Kidney epithelial cell (primary cell): ENCODE results near the gene CES2. TPM values are rescaled to one million over a fixed set of nuclear protein-coding genes. Genes with fewer than 3 reads are reported as not detected.
"Not testable (repeated sequence)": the region's sequence is repeated elsewhere in the genome, so short reads cannot be mapped to it uniquely, and the experiment has no call there.

ENCODE experiments used
- DNase-seq: peaks from one replicate; pipeline ENCODE4 v3.0.0-alpha.2; 2010; ENCODE audit warnings: low read depth
- H3K27me3 ChIP-seq: 2 replicates; pipeline ENCODE4 v1.6.0; 2011; ENCODE audit warnings: low read length; ENCODE audit not compliant: control insufficient read depth, insufficient read depth
- H3K36me3 ChIP-seq: 2 replicates; pipeline ENCODE4 v1.5.1; 2011; ENCODE audit warnings: low read length; ENCODE audit not compliant: control insufficient read depth, insufficient read depth
- H3K4me3 ChIP-seq: 2 replicates; pipeline ENCODE4 v1.5.1; 2011; ENCODE audit warnings: low read depth, mild to moderate bottlenecking, control low read depth, low read length
- total RNA-seq: library from RNA; depleted of rRNA; stranded (reverse); fragments of >200 nt; gene quantifications from 2 replicates; pipeline ENCODE4 v1.2.3, GENCODE V29; 2015
- TF ChIP-seq, protein P1 (sequence below): IDR thresholded peaks from 2 replicates; pipeline ENCODE4 v1.5.1; 2011; ENCODE audit warnings: mild to moderate bottlenecking, moderate library complexity, low read length, control low read depth, inconsistent platforms; ENCODE audit not compliant: insufficient read depth, poor library complexity, severe bottlenecking

The CES2 gene
- total RNA-seq, 1 donor from 2014 or later, result 48.0 TPM

DNA sequence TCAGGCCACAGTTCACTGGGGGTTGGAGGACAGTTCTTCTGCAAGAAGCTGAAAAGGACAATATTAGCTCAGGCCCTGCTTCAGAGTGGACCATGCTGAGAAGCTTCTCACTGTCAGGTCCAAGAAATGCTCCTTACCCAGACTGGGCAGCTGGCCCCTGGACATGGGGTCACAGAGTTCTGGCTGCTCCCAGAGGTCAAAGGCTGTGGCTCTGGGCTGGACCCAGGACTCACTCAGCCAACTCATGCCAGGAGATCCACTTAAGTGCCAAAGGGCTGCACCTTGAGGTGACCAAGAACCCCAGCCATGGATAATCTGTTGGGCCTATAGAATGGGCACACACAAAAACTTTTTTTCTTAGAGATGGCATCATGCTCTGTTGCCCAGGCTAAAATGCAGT is 4.0 kb downstream of the CES2 start:
- TF ChIP-seq, protein P1, sequence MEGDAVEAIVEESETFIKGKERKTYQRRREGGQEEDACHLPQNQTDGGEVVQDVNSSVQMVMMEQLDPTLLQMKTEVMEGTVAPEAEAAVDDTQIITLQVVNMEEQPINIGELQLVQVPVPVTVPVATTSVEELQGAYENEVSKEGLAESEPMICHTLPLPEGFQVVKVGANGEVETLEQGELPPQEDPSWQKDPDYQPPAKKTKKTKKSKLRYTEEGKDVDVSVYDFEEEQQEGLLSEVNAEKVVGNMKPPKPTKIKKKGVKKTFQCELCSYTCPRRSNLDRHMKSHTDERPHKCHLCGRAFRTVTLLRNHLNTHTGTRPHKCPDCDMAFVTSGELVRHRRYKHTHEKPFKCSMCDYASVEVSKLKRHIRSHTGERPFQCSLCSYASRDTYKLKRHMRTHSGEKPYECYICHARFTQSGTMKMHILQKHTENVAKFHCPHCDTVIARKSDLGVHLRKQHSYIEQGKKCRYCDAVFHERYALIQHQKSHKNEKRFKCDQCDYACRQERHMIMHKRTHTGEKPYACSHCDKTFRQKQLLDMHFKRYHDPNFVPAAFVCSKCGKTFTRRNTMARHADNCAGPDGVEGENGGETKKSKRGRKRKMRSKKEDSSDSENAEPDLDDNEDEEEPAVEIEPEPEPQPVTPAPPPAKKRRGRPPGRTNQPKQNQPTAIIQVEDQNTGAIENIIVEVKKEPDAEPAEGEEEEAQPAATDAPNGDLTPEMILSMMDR, result no peak
- H3K36me3 ChIP-seq, result peaks cover 1% of the 10 kb centered on the region
- DNase-seq, result no peak
- H3K4me3 ChIP-seq, result no peak overlapping the region
- peaks cover 3% of the 10 kb centered on the region for H3K27me3 ChIP-seq

GRCh38 chr16:66940236-66940635 is 4.9 kb downstream of the CES2 start:
- Histone ChIP-seq H3K36me3 (peaks cover 1% of the 10 kb centered on the region), H3K4me3 (no peak overlapping the region), H3K27me3 (peaks cover 3% of the 10 kb centered on the region)
- no peak for DNase-seq
- TF ChIP-seq, protein P1, result no peak

DNA sequence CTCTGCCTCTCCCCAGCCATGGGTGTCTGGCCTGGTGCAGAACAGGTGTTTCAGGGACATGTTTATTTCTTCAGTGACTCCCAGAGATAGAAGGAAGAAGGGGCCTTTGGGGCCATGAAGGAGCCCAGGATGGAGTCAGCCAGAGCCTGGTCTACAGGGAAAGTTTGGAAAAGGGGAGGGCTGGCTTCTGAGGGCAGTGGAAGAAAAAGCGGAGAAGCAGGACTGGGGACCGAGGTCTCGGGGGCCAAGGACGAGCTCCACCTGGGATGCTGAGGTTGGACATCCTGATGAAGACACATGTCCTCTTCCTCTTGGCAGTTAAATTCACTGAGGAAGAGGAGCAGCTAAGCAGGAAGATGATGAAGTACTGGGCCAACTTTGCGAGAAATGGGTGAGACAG is 7.7 kb downstream of the CES2 start:
- Histone ChIP-seq H3K4me3 (no peak overlapping the region), H3K36me3 (peaks cover 1% of the 10 kb centered on the region), H3K27me3 (peaks cover 3% of the 10 kb centered on the region)
- TF ChIP-seq, protein P1, result no peak
- no peak for DNase-seq

DNA sequence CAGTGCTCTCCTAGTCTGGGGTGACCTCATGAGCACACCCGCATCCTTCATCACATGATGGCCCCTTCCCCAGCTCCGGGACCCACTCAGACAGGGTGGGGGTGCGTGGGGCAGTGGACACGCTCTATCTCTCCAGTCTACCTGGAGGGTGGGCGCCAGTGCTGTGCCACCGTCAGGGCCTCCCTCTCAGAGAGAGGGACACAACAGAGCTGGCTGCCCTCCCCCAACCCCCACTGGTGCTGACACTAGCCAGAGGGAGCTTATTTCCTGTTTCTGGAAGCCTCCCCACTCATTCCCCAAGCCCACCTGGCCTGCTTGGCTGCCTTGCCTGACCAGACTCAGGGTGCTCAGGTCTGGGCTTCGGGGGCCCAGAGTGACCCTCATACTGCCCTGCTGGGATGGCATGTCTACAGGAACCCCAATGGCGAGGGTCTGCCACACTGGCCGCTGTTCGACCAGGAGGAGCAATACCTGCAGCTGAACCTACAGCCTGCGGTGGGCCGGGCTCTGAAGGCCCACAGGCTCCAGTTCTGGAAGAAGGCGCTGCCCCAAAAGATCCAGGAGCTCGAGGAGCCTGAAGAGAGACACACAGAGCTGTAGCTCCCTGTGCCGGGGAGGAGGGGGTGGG is 8.2 kb downstream of the CES2 start:
- Histone ChIP-seq H3K36me3 (peaks cover 1% of the 10 kb centered on the region), H3K4me3 (no peak overlapping the region), H3K27me3 (peaks cover 7% of the 10 kb centered on the region)
- no peak for DNase-seq
- TF ChIP-seq, protein P1, result no peak

DNA sequence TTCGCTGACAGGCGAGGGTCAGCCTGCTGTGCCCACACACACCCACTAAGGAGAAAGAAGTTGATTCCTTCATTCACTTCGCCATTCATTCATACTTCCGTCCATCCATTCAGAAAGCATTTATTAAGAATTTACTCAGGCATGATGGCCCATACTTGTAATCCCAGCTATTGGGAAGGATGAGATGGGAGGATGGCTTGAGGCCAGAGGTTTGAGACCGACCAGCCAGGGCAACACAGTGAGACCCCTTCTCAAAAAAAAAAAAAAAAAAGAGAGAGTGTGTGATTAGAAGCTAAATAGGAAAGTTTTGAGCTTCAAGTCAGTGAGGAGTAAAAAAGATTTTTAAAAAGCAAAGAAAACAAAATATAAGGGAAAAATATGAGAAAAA is 8.7 kb downstream of the CES2 start:
- Histone ChIP-seq H3K36me3 (peaks cover 1% of the 10 kb centered on the region), H3K27me3 (peaks cover 12% of the 10 kb centered on the region), H3K4me3 (no peak overlapping the region)
- TF ChIP-seq, protein P1, result no peak
- no peak for DNase-seq

- DNase-seq, H3K4me3 ChIP-seq, H3K36me3 ChIP-seq: not testable (repeated sequence)
Observed at GRCh38 chr16:66944971-66945370, 9.7 kb downstream of the CES2 start.

More at GRCh38 chr16:66944971-66945370, 9.7 kb downstream of the CES2 start:
- H3K27me3 ChIP-seq, result peaks cover 18% of the 10 kb centered on the region
